ENCODE measurements around the gene ADGRV1. TPM values are rescaled to one million over a fixed set of nuclear protein-coding genes. Genes with fewer than 3 reads are reported as not detected.

ADGRV1 gene
- polyA plus RNA-seq, 1 of the 3 experiments (the other 2 are of a cell fraction), result 0.23 TPM

- TF ChIP-seq ZBTB33 (IDR thresholded peaks at IDR 0.05; ENCODE audit: borderline replicate concordance, low read depth) (no peak), NFIC (IDR thresholded peaks at IDR 0.05; ENCODE audit: borderline replicate concordance) (no peak), FOXJ3 (CRISPR knock-in tag; IDR thresholded peaks at IDR 0.05) (no peak), RAD21 (IDR thresholded peaks at IDR 0.05; ENCODE audit: low read length) (no peak), MXI1 (IDR thresholded peaks at IDR 0.05; ENCODE audit: low read depth, low read length) (no peak), PBX3 (IDR thresholded peaks at IDR 0.05) (no peak), JUND (IDR thresholded peaks at IDR 0.05) (no peak)
These were observed 448.1 kb downstream of the ADGRV1 start (continued) for GRCh38 chr5:91006713-91007112.

- no peak for TF ChIP-seq MXI1 (IDR thresholded peaks at IDR 0.05; ENCODE audit: low read depth, low read length)
- no peak for TF ChIP-seq RXRA (IDR thresholded peaks at IDR 0.05; ENCODE audit: borderline replicate concordance, low read depth)
- TF ChIP-seq SMC3 (IDR thresholded peaks at IDR 0.05; ENCODE audit: low read depth, low read length), result no peak
- no peak for TF ChIP-seq RCOR1 (IDR thresholded peaks at IDR 0.05; ENCODE audit: low read length)
- no peak for TF ChIP-seq RFX5 (IDR thresholded peaks at IDR 0.05; ENCODE audit: low read length)
- no peak for TF ChIP-seq NRF1 (IDR thresholded peaks at IDR 0.05; ENCODE audit: low read depth, low read length)
- no peak for TF ChIP-seq SIN3A (IDR thresholded peaks at IDR 0.05; ENCODE audit: borderline replicate concordance, low read depth, low read length)
- TF ChIP-seq TAF1 (IDR thresholded peaks at IDR 0.05; ENCODE audit: borderline replicate concordance, low read depth, low read length), result no peak
- TF ChIP-seq PBX3 (IDR thresholded peaks at IDR 0.05), result no peak
- TF ChIP-seq TCF12 (IDR thresholded peaks at IDR 0.05), result no peak
- TF ChIP-seq USF1 (IDR thresholded peaks at IDR 0.05; ENCODE audit: borderline replicate concordance, low read depth), result no peak
- TF ChIP-seq USF2 (IDR thresholded peaks at IDR 0.05; ENCODE audit: borderline replicate concordance, low read depth, low read length), result no peak
These were observed 448.7 kb downstream of the ADGRV1 start for GRCh38 chr5:91007251-91007650.

More at GRCh38 chr5:91007251-91007650, 448.7 kb downstream of the ADGRV1 start:
- 86% methylated on average over 1 of the region's 1 CpG for WGBS (ENCODE audit: low lambda C conversion rate)
- no peak for DNase-seq
- Histone ChIP-seq H3K27ac (ENCODE audit: low read depth in 2 of 2, low read length in 1 of 2) (no peak overlapping the region; a peak in 1 of 4 replicates), H4K20me1 (ENCODE audit: insufficient read depth) (no peaks in the 10 kb centered on the region), H3K79me2 (ENCODE audit: insufficient read depth) (no peaks in the 10 kb centered on the region), H3K36me3 (replicated peaks in 1 of 2; ENCODE audit: control insufficient read depth in 1 of 2, insufficient read depth in 2 of 2, low read length in 1 of 2) (no peaks in the 10 kb centered on the region), H3K4me3 (ENCODE audit: low read depth in 2 of 2, low read length in 1 of 2) (no peak overlapping the region), H3K9ac (no peak overlapping the region), H2AFZ (ENCODE audit: low read depth) (no peak overlapping the region), H3K9me3 (no peaks in the 10 kb centered on the region), H3F3A (replicated peaks; ENCODE audit: insufficient read depth) (no peaks in the 10 kb centered on the region), H3K4me2 (no peak overlapping the region), H3K4me1 (ENCODE audit: control insufficient read depth in 1 of 2, insufficient read depth in 2 of 2, low read depth in 1 of 2, low read length in 1 of 2) (peaks cover 0 to 8% of the 10 kb centered on the region in 2 experiments; a peak in 1 of 4 replicates), H3K27me3 (ENCODE audit: insufficient read depth) (no peaks in the 10 kb centered on the region), H3K9me2 (no peaks in the 10 kb centered on the region)
- ChIA-PET CTCF (interaction anchor here (1.4 to 1.6 kb wide), 2 partner anchors 15 to 21 kb away, joined by 3 to 4 read pairs; no protein-coding TSS in a partner anchor), POLR2A (no interaction called here)

All from SK-N-SH (cell line).